H1 (cell line): Measurements from ENCODE around the gene OTOP3.

Experiments
- ATF3 ChIP-seq: IDR thresholded peaks from 2 replicates; pipeline ENCODE4 v1.6.1; 2011; ENCODE audit warnings: low read depth, mild to moderate bottlenecking, low read length; ENCODE audit not compliant: insufficient read depth
- CBX5 ChIP-seq: fragments of 300-800, 300-1000 bp; sonication (generic); IDR thresholded peaks from 2 replicates; pipeline ENCODE4 v1.7.1; 2016; ENCODE audit warnings: antibody characterized with exemption, low read length, low read depth
- CTCF ChIP-seq, 3 experiments: IDR thresholded peaks; 1 replicate in 2 of 3; 2 replicates in 1 of 3; pipeline versions ENCODE4 v1.5.1 to v1.6.1; 2011; ENCODE audit warnings: low read length in 3 of 3, mild to moderate bottlenecking in 3 of 3, inconsistent platforms in 2 of 3, low read depth in 1 of 3, moderate library complexity in 1 of 3; ENCODE audit not compliant: insufficient read depth in 1 of 3; ENCODE audit errors: control extremely low read depth in 1 of 3
- EZH2 ChIP-seq: fragments of 200-600 bp; sonication (generic); IDR thresholded peaks from 2 replicates; pipeline ENCODE4 v1.7.1; 2012; ENCODE audit warnings: low read depth, mild to moderate bottlenecking, moderate library complexity, low read length, inconsistent platforms; ENCODE audit not compliant: severe bottlenecking
- GABPA ChIP-seq: IDR thresholded peaks from 2 replicates; pipeline ENCODE4 v1.6.1; 2011; ENCODE audit warnings: mild to moderate bottlenecking, low read length, moderate library complexity, borderline replicate concordance; ENCODE audit not compliant: insufficient read depth
- JUND ChIP-seq: IDR thresholded peaks from 2 replicates; pipeline ENCODE4 v1.6.1; 2011; ENCODE audit warnings: mild to moderate bottlenecking, improper control_type of control experiment, low read length
- MAX ChIP-seq: IDR thresholded peaks from 2 replicates; pipeline ENCODE4 v1.6.1; 2012; ENCODE audit warnings: inconsistent platforms
- POU5F1 ChIP-seq: IDR thresholded peaks from 2 replicates; pipeline ENCODE4 v1.6.1; 2011; ENCODE audit warnings: low read depth, mild to moderate bottlenecking, low read length, moderate library complexity
- RNF2 ChIP-seq: fragments of 200-900, 300-1000 bp; sonication (generic); IDR thresholded peaks from 2 replicates; pipeline ENCODE4 v1.7.1; 2016; ENCODE audit warnings: borderline replicate concordance, low read depth, mild to moderate bottlenecking, antibody characterized with exemption, low read length; ENCODE audit not compliant: poor library complexity, severe bottlenecking; ENCODE audit errors: missing control alignments
- SIN3A ChIP-seq, 2 experiments: IDR thresholded peaks in 1 of 2; conservative IDR thresholded peaks in 1 of 2; 2 replicates each; pipeline ENCODE4 v1.6.1; 2011 to 2012; ENCODE audit warnings: low read length in 2 of 2, improper control_type of control experiment in 1 of 2, low read depth in 1 of 2, mild to moderate bottlenecking in 1 of 2
- SIRT6 ChIP-seq: IDR thresholded peaks from one replicate; pipeline ENCODE4 v1.7.1; 2012; ENCODE audit warnings: low read length, inconsistent platforms
- SP1 ChIP-seq: IDR thresholded peaks from 2 replicates; pipeline ENCODE4 v1.6.1; 2011; ENCODE audit warnings: low read depth, low read length
- TCF12 ChIP-seq: IDR thresholded peaks from 2 replicates; pipeline ENCODE4 v1.6.1; 2011; ENCODE audit warnings: low read depth, mild to moderate bottlenecking, low read length
- ZNF274 ChIP-seq: IDR thresholded peaks from 2 replicates; pipeline ENCODE4 v1.7.0; 2012; ENCODE audit warnings: low read length, borderline replicate concordance; ENCODE audit errors: extremely low read depth

GRCh38 chr17:74950207-74950606, 14.5 kb downstream of the OTOP3 start:
- TF ChIP-seq JUND (no peak), CTCF (IDR thresholded peaks at IDR 0.05; ENCODE audit: control extremely low read depth in 1 of 3, insufficient read depth in 1 of 3, low read depth in 1 of 3, low read length in 3 of 3) (no peak), TCF12 (no peak), POU5F1 (no peak), SIN3A (conservative IDR thresholded peaks at IDR 0.05 in 1 of 2, IDR thresholded peaks at IDR 0.05 in 1 of 2; ENCODE audit: low read depth in 1 of 2, low read length in 2 of 2) (no peak), ZNF274 (no peak), RNF2 (no peak), GABPA (no peak), MAX (no peak), SP1 (no peak), SIRT6 (no peak), EZH2 (no peak), ATF3 (no peak), CBX5 (no peak)
